ENCODE results near the gene IL33. TPM values are rescaled to one million over a fixed set of nuclear protein-coding genes. Genes with fewer than 3 reads are reported as not detected.
A peak's percentile ranks its signal among the peaks of the same experiment; 100 is the strongest.

The IL33 gene
- total and polyA plus RNA-seq, 2 experiments from 2014 or later, result not detected

GRCh38 chr9:6171667-6172066 is 43.9 kb upstream of the IL33 start:
- no peaks in the 10 kb centered on the region for H3K27me3 Mint-ChIP-seq (ENCODE audit: insufficient read depth, low read depth, poor library complexity)
- H3K4me3 Mint-ChIP-seq, result peak overlapping the region; percentile 15; the same call in 1 of the 3 replicates
- H3K4me1 ChIP-seq (ENCODE audit: insufficient read depth), result peaks cover 26% of the 10 kb centered on the region
- 0 out of 2 replicates have a peak overlapping the region, but pooled peaks have one; percentile 4 for H3K27ac ChIP-seq (ENCODE audit: low read depth)
- peaks cover 23% of the 10 kb centered on the region for H3K4me1 Mint-ChIP-seq
- H3K9me3 Mint-ChIP-seq, result peaks cover 33% of the 10 kb centered on the region
- 0 out of 2 replicates have a peak, but pooled peaks cover 4% of the 10 kb centered on the region for H3K9me2 ChIP-seq (ENCODE audit: insufficient read depth)
- H3F3A ChIP-seq (replicated peaks; ENCODE audit: low read depth), result no peaks in the 10 kb centered on the region
- peaks cover 15% of the 10 kb centered on the region for H3K27me3 ChIP-seq (ENCODE audit: insufficient read depth)
- peak overlapping the region; percentile 25 for H3K4me2 ChIP-seq
- no peaks in the 10 kb centered on the region for H4K20me1 ChIP-seq (replicated peaks; ENCODE audit: insufficient read depth)
- H3K36me3 ChIP-seq (ENCODE audit: insufficient read depth), result peaks cover 4% of the 10 kb centered on the region; the same call in 1 of the 2 replicates
- H3K27ac Mint-ChIP-seq, result no peak overlapping the region
- no peaks in the 10 kb centered on the region for H3K79me2 ChIP-seq (replicated peaks; ENCODE audit: insufficient read depth)
- no peak overlapping the region for H2AFZ ChIP-seq
- H3K36me3 Mint-ChIP-seq (ENCODE audit: low read depth), result peaks cover 33% of the 10 kb centered on the region
- ATAC-seq (peak; percentile 70), DNase-seq (ENCODE audit: low spot score) (peak; percentile 52)
- H3K4me3 ChIP-seq, result no peak overlapping the region
- TF ChIP-seq NANOG (IDR thresholded peaks at IDR 0.05; ENCODE audit: borderline replicate concordance) (peak; percentile 92), EZH2 (IDR thresholded peaks at IDR 0.05; ENCODE audit: low read depth, unreplicated experiment) (no peak)

- Mint-ChIP-seq H3K4me1 (peaks cover 21% of the 10 kb centered on the region), H3K9me3 (peaks cover 36% of the 10 kb centered on the region), H3K36me3 (ENCODE audit: low read depth) (peaks cover 35% of the 10 kb centered on the region), H3K27ac (no peak overlapping the region), H3K4me3 (no peak overlapping the region), H3K27me3 (ENCODE audit: insufficient read depth, low read depth, poor library complexity) (no peaks in the 10 kb centered on the region)
- Histone ChIP-seq H3K27ac (ENCODE audit: low read depth) (peak overlapping the region; percentile 14; the same call in 1 of the 2 replicates), H3K4me3 (peak overlapping the region; percentile 4; the same call in 1 of the 2 replicates), H3K4me2 (no peak overlapping the region), H3K9me2 (ENCODE audit: insufficient read depth) (0 out of 2 replicates have a peak, but pooled peaks cover 5% of the 10 kb centered on the region), H3K27me3 (ENCODE audit: insufficient read depth) (peaks cover 15% of the 10 kb centered on the region), H3F3A (replicated peaks; ENCODE audit: low read depth) (no peaks in the 10 kb centered on the region), H2AFZ (no peak overlapping the region), H4K20me1 (replicated peaks; ENCODE audit: insufficient read depth) (no peaks in the 10 kb centered on the region), H3K4me1 (ENCODE audit: insufficient read depth) (peaks cover 24% of the 10 kb centered on the region), H3K79me2 (replicated peaks; ENCODE audit: insufficient read depth) (no peaks in the 10 kb centered on the region), H3K36me3 (ENCODE audit: insufficient read depth) (peaks cover 4% of the 10 kb centered on the region; the same call in 1 of the 2 replicates)
- DNase-seq (ENCODE audit: low spot score) (no peak), ATAC-seq (no peak)
- TF ChIP-seq JUNB (IDR thresholded peaks at IDR 0.05; ENCODE audit: unreplicated experiment) (no peak), NANOG (IDR thresholded peaks at IDR 0.05; ENCODE audit: borderline replicate concordance) (no peak), REST (IDR thresholded peaks at IDR 0.05; ENCODE audit: unreplicated experiment) (no peak), STAT1 (IDR thresholded peaks at IDR 0.05; ENCODE audit: unreplicated experiment) (no peak), POLR2AphosphoS5 (IDR thresholded peaks at IDR 0.05; ENCODE audit: low read depth) (no peak), CTCF (conservative IDR thresholded peaks at IDR 0.05; ENCODE audit: low read depth in 2 of 2) (no peak), CREB1 (CRISPR knock-in tag; IDR thresholded peaks at IDR 0.05; ENCODE audit: low read depth) (no peak), ZNF331 (CRISPR knock-in tag; IDR thresholded peaks at IDR 0.05; ENCODE audit: low read depth) (no peak), ZNF114 (CRISPR knock-in tag; IDR thresholded peaks at IDR 0.05) (no peak), ZNF462 (CRISPR knock-in tag; IDR thresholded peaks at IDR 0.05) (no peak)
Observed at GRCh38 chr9:6173914-6174313, 41.7 kb upstream of the IL33 start.

Data from GM23338 (cell line).